ENCODE data around the gene GNE. TPM values are rescaled to one million over a fixed set of nuclear protein-coding genes. Genes with fewer than 3 reads are reported as not detected.

The GNE gene
- total and polyA plus RNA-seq, 2 of the 8 experiments (the other 6 are each of a cell fraction or from before 2014, with no cell fraction given): 5.1 to 11.1 TPM

GRCh38 chr9:36166168-36166927 lies 91.9 kb downstream of the GNE start (continued):
- TF ChIP-seq KDM4A (IDR thresholded peaks at IDR 0.05; ENCODE audit: low read depth, low read length, severe bottlenecking) (peak; percentile 84), MAX (IDR thresholded peaks at IDR 0.05) (peak; percentile 60), RBBP5 (IDR thresholded peaks at IDR 0.05; ENCODE audit: borderline replicate concordance, low read depth, low read length) (0 out of 2 replicates have a peak, but pooled peaks have one; percentile 45), TAF7 (optimal IDR thresholded peaks at IDR 0.05; ENCODE audit: borderline replicate concordance, low read depth, low read length) (no peak), CREB1 (IDR thresholded peaks at IDR 0.05) (no peak), POLR2A (IDR thresholded peaks at IDR 0.05; ENCODE audit: control extremely low read depth in 1 of 2, low read depth in 2 of 2, low read length in 2 of 2) (no peak), EGR1 (IDR thresholded peaks at IDR 0.05; ENCODE audit: borderline replicate concordance, low read depth, low read length) (no peak), CBX8 (IDR thresholded peaks at IDR 0.05; ENCODE audit: borderline replicate concordance, low read depth, low read length) (no peak), HDAC2 (IDR thresholded peaks at IDR 0.05; ENCODE audit: borderline replicate concordance in 1 of 2, low read depth in 2 of 2, low read length in 2 of 2) (peak in 1 of 2 experiments; percentile 97; a peak in 2 of 4 replicates), PHF8 (conservative IDR thresholded peaks at IDR 0.05; ENCODE audit: low read depth, low read length) (0 out of 2 replicates have a peak, but pooled peaks have one; percentile 29), CBX5 (IDR thresholded peaks at IDR 0.05; ENCODE audit: low read depth, low read length) (no peak)

Data from H1 (cell line).